Upper lobe of left lung (tissue), 4 donors: ENCODE results near the gene PRKD3.

Source experiments
- CTCF ChIP-seq, 6 experiments: fragments of 450-650 bp in 4 of 6; fragments of 200-600 bp in 2 of 6; sonication (generic) in 2 of 6; IDR thresholded peaks; one replicate each; pipeline ENCODE4 v1.5.1; 2016 to 2019; ENCODE audit warnings: antibody characterized with exemption in 6 of 6
- POLR2A ChIP-seq, 4 donors: fragments of 450-650 bp; IDR thresholded peaks; one replicate each; pipeline ENCODE4 v1.5.1; 2016 to 2017; ENCODE audit warnings: antibody characterized with exemption in 4 of 4, mild to moderate bottlenecking in 2 of 4

- TF ChIP-seq CTCF (IDR thresholded peaks at IDR 0.05): no peak
- no peak for TF ChIP-seq POLR2A (IDR thresholded peaks at IDR 0.05)
Observed at GRCh38 chr2:37323781-37324535, 675 bp downstream of the PRKD3 start.
